ENCODE results near the gene EMC9. TPM values are rescaled to one million over a fixed set of nuclear protein-coding genes. Genes with fewer than 3 reads are reported as not detected.

The EMC9 gene
- total and polyA plus RNA-seq, 2 experiments from 2014 or later, result 13.8 to 34.1 TPM

GRCh38 chr14:24127673-24128072, 13.7 kb downstream of the EMC9 start:
- Histone ChIP-seq H2AFZ (no peak overlapping the region), H4K20me1 (ENCODE audit: insufficient read depth, poor library complexity, severe bottlenecking) (no peaks in the 10 kb centered on the region), H3K4me1 (ENCODE audit: insufficient read depth) (no peaks in the 10 kb centered on the region), H3K4me3 (no peak overlapping the region), H3K27ac (no peak overlapping the region), H3K9me3 (ENCODE audit: low read depth) (no peaks in the 10 kb centered on the region), H3K27me3 (no peaks in the 10 kb centered on the region), H3K36me3 (replicated peaks; ENCODE audit: insufficient read depth, low read depth) (no peaks in the 10 kb centered on the region), H3K79me2 (no peaks in the 10 kb centered on the region), H3K9me2 (replicated peaks; ENCODE audit: insufficient read depth) (no peaks in the 10 kb centered on the region), H3K4me2 (no peak overlapping the region)
- 88% methylated on average over 2 of the region's 2 CpGs for WGBS (ENCODE audit: low lambda C conversion rate, missing lambda C conversion rate)
- TF ChIP-seq EZH2phosphoT487 (IDR thresholded peaks at IDR 0.05; ENCODE audit: low read depth, severe bottlenecking, unreplicated experiment) (no peak), CTCF (IDR thresholded peaks at IDR 0.05; ENCODE audit: poor library complexity) (no peak), EZH2 (IDR thresholded peaks at IDR 0.05; ENCODE audit: borderline replicate concordance) (no peak)
- no peak for DNase-seq (ENCODE audit: low spot score)

GRCh38 chr14:24126939-24127338, 14.5 kb downstream of the EMC9 start:
- no peak for TF ChIP-seq CTCF (IDR thresholded peaks at IDR 0.05; ENCODE audit: poor library complexity)
- no peak for TF ChIP-seq EZH2phosphoT487 (IDR thresholded peaks at IDR 0.05; ENCODE audit: low read depth, severe bottlenecking, unreplicated experiment)
- no peak for TF ChIP-seq EZH2 (IDR thresholded peaks at IDR 0.05; ENCODE audit: borderline replicate concordance)
- H4K20me1 ChIP-seq (ENCODE audit: insufficient read depth, poor library complexity, severe bottlenecking), result no peaks in the 10 kb centered on the region
- no peak overlapping the region for H2AFZ ChIP-seq
- no peaks in the 10 kb centered on the region for H3K79me2 ChIP-seq
- H3K4me3 ChIP-seq, result no peak overlapping the region
- no peak overlapping the region for H3K4me2 ChIP-seq
- DNase-seq (ENCODE audit: low spot score), result no peak
- no peaks in the 10 kb centered on the region for H3K9me2 ChIP-seq (replicated peaks; ENCODE audit: insufficient read depth)
- H3K9me3 ChIP-seq (ENCODE audit: low read depth), result no peaks in the 10 kb centered on the region
- H3K4me1 ChIP-seq (ENCODE audit: insufficient read depth), result no peaks in the 10 kb centered on the region
- no peaks in the 10 kb centered on the region for H3K36me3 ChIP-seq (replicated peaks; ENCODE audit: insufficient read depth, low read depth)
- H3K27me3 ChIP-seq, result no peaks in the 10 kb centered on the region
- no peak overlapping the region for H3K27ac ChIP-seq

- DNase-seq (ENCODE audit: low spot score), result no peak
- H4K20me1 ChIP-seq (ENCODE audit: insufficient read depth, poor library complexity, severe bottlenecking), result no peaks in the 10 kb centered on the region
- no peaks in the 10 kb centered on the region for H3K27me3 ChIP-seq
- TF ChIP-seq EZH2phosphoT487 (IDR thresholded peaks at IDR 0.05; ENCODE audit: low read depth, severe bottlenecking, unreplicated experiment), result no peak
- TF ChIP-seq EZH2 (IDR thresholded peaks at IDR 0.05; ENCODE audit: borderline replicate concordance), result no peak
- TF ChIP-seq CTCF (IDR thresholded peaks at IDR 0.05; ENCODE audit: poor library complexity), result no peak
- H3K4me3 ChIP-seq, result no peak overlapping the region
- H3K36me3 ChIP-seq (replicated peaks; ENCODE audit: insufficient read depth, low read depth), result no peaks in the 10 kb centered on the region
- no peaks in the 10 kb centered on the region for H3K4me1 ChIP-seq (ENCODE audit: insufficient read depth)
- 91% methylated on average over 9 of the region's 9 CpGs for WGBS (ENCODE audit: low lambda C conversion rate, missing lambda C conversion rate)
- H3K9me3 ChIP-seq (ENCODE audit: low read depth), result no peaks in the 10 kb centered on the region
- H3K9me2 ChIP-seq (replicated peaks; ENCODE audit: insufficient read depth), result no peaks in the 10 kb centered on the region
- H3K4me2 ChIP-seq, result no peak overlapping the region
- H3K27ac ChIP-seq, result no peak overlapping the region
- no peaks in the 10 kb centered on the region for H3K79me2 ChIP-seq
- no peak overlapping the region for H2AFZ ChIP-seq
Observed at GRCh38 chr14:24123424-24124417, 17.7 kb downstream of the EMC9 start.
